K562 (cell line): Measurements from ENCODE around the gene SND1. TPM values are rescaled to one million over a fixed set of nuclear protein-coding genes. Genes with fewer than 3 reads are reported as not detected.
A peak's percentile ranks its signal among the peaks of the same experiment; 100 is the strongest.

ENCODE experiments used
- ATAC-seq: fragments of 200-7000 bp; cut with Tn5 transposase; 3 replicates; pipeline ENCODE4 v1.9.1; 2020; ENCODE audit warnings: moderate library complexity
- BruUV-seq: library from RNA; stranded (reverse); fragments of 400-500 nt; replicated peaks from 2 replicates; lab custom pipeline; 2021; lab: Mats Ljungman, UMichigan
- CTCF ChIA-PET: fragments of 300-600 bp; formaldehyde crosslinking; extraction: SDS; loops from one replicate; lab custom pipeline; 2021; ENCODE audit warnings: low intra/inter-chr PET ratio; lab: Yijun Ruan, JAX
- POLR2A ChIA-PET: fragments of 300-600, 350-650 bp; sonication (Branson Sonifier 250); formaldehyde crosslinking; extraction: SDS; loops from one replicate; lab custom pipeline; 2021; ENCODE audit warnings: antibody characterized with exemption, inconsistent platforms; lab: Yijun Ruan, JAX
- DNase-seq, 4 experiments: peaks; one replicate each; pipeline versions ENCODE4 v3.0.0 to v3.0.0-alpha.2; 2011 to 2018; ENCODE audit warnings: low spot score in 3 of 4, mixed read lengths in 3 of 4; ENCODE audit errors: extremely low read depth in 1 of 4
- FAIRE-seq: peaks from 2 replicates; lab custom pipeline; 2011; peaks lifted over from hg19 to GRCh38; lab: Jason Lieb, UNC
- H2AFZ ChIP-seq: 2 replicates; pipeline ENCODE4 v1.6.0; 2011; ENCODE audit warnings: low read depth, low read length, control low read depth, inconsistent platforms
- H3K27ac ChIP-seq: fragments of 200-600 bp; 3 replicates; pipeline ENCODE4 v1.8.0; 2011; ENCODE audit warnings: low read depth, mild to moderate bottlenecking, control low read depth, inconsistent platforms, low read length, moderate library complexity, mixed read lengths; ENCODE audit errors: extremely low read depth
- H3K27me3 ChIP-seq, 2 experiments: fragments of 300-600 bp in 1 of 2; 2 replicates in 1 of 2; 3 replicates in 1 of 2; pipeline versions ENCODE4 v1.6.0 to v1.8.0; 2011; ENCODE audit warnings: inconsistent platforms in 2 of 2, low read length in 2 of 2, mild to moderate bottlenecking in 1 of 2, mixed read lengths in 1 of 2, moderate library complexity in 1 of 2; ENCODE audit not compliant: control insufficient read depth in 2 of 2, insufficient read depth in 2 of 2
- H3K36me3 ChIP-seq: fragments of 300-600 bp; 3 replicates; pipeline ENCODE4 v1.8.0; 2011; ENCODE audit warnings: mild to moderate bottlenecking, low read length, inconsistent platforms; ENCODE audit not compliant: control insufficient read depth, insufficient read depth
- H3K4me1 ChIP-seq, 2 experiments: fragments of 200-600 bp in 1 of 2; replicated peaks in 1 of 2; 2 replicates in 1 of 2; 3 replicates in 1 of 2; pipeline versions ENCODE4 v1.5.1 to v1.8.0; 2011; ENCODE audit warnings: inconsistent platforms in 2 of 2, low read length in 2 of 2, mild to moderate bottlenecking in 1 of 2, mixed read lengths in 1 of 2, moderate library complexity in 1 of 2; ENCODE audit not compliant: control insufficient read depth in 2 of 2, insufficient read depth in 2 of 2
- H3K4me2 ChIP-seq: 2 replicates; pipeline ENCODE4 v1.6.1; 2011; ENCODE audit warnings: low read length, control low read depth, inconsistent platforms, mixed read lengths; ENCODE audit not compliant: insufficient read depth
- H3K4me3 ChIP-seq: fragments of 200-600 bp; sonication (generic), shearing (Covaris generic); 2 replicates; pipeline ENCODE4 v1.5.1; 2016; ENCODE audit warnings: control low read depth, inconsistent platforms
- H3K79me2 ChIP-seq: fragments of 200-600 bp; 3 replicates; pipeline ENCODE4 v1.8.0; 2011; ENCODE audit warnings: low read length, inconsistent platforms; ENCODE audit not compliant: control insufficient read depth, insufficient read depth
- H3K9ac ChIP-seq, 2 experiments: 2 replicates each; pipeline versions ENCODE4 v1.6.0 to v1.6.1; 2011; ENCODE audit warnings: low read depth in 2 of 2, low read length in 2 of 2, control low read depth in 1 of 2, inconsistent platforms in 1 of 2, mild to moderate bottlenecking in 1 of 2, mixed read lengths in 1 of 2; ENCODE audit not compliant: insufficient read depth in 1 of 2
- H3K9me1 ChIP-seq: one replicate; pipeline ENCODE4 v1.6.0; 2011; ENCODE audit warnings: inconsistent platforms, mild to moderate bottlenecking, low read length, moderate library complexity; ENCODE audit not compliant: control insufficient read depth, insufficient read depth
- H3K9me3 ChIP-seq: replicated peaks from 2 replicates; pipeline ENCODE4 v1.5.1; 2011; ENCODE audit warnings: low read depth, low read length, inconsistent platforms; ENCODE audit not compliant: control insufficient read depth, insufficient read depth
- H4K20me1 ChIP-seq: replicated peaks from 2 replicates; pipeline ENCODE4 v1.6.1; 2011; ENCODE audit warnings: low read length, inconsistent platforms, mixed read lengths; ENCODE audit not compliant: control insufficient read depth, insufficient read depth
- CEBPG ChIP-seq, 3 experiments: fragments of 200-800 bp in 1 of 3; sonication (Bioruptor generic) in 1 of 3; sonication (generic) in 1 of 3; formaldehyde crosslinking in 1 of 3; IDR thresholded peaks in 2 of 3; conservative IDR thresholded peaks in 1 of 3; 2 replicates each; pipeline versions ENCODE4 v1.6.1 to v1.8.0; 2016 to 2022; ENCODE audit warnings: missing compliant biosample characterization in 2 of 3, missing genetic modification characterization in 2 of 3, mild to moderate bottlenecking in 1 of 3, missing genetic modification reagents in 1 of 3
- HDAC8 ChIP-seq: fragments of 450-650 bp; IDR thresholded peaks from 2 replicates; pipeline ENCODE4 v1.6.1; 2016; ENCODE audit warnings: mild to moderate bottlenecking, missing genetic modification characterization, moderate library complexity, missing compliant biosample characterization
- SRSF3 ChIP-seq: fragments of 200-400 bp; formaldehyde crosslinking; IDR thresholded peaks from 2 replicates; pipeline ENCODE4 v1.6.1; 2016; ENCODE audit warnings: mild to moderate bottlenecking, low read length, moderate library complexity; ENCODE audit not compliant: insufficient read depth
- ZFPM2 ChIP-seq: fragments of 250-450 bp; sonication (Bioruptor Pico); IDR thresholded peaks from 2 replicates; pipeline ENCODE4 v1.5.1; 2022; ENCODE audit warnings: mild to moderate bottlenecking
- ZNF79 ChIP-seq: fragments of 250-450 bp; sonication (Bioruptor Pico); IDR thresholded peaks from 2 replicates; pipeline ENCODE4 v1.4.0; 2020; ENCODE audit warnings: low read depth, mild to moderate bottlenecking, moderate library complexity
- WGBS: fragments of 100-300 bp; shearing (Covaris generic); methylation state at CpG from one replicate; pipeline ENCODE4 v1.1.6; 2016; ENCODE audit warnings: low coverage, mixed read lengths; ENCODE audit not compliant: insufficient coverage; ENCODE audit errors: missing lambda C conversion rate; 5-methylcytosine and 5-hydroxymethylcytosine counted together
- in situ Hi-C: fragments of 300-500 bp; cut with MboI; formaldehyde crosslinking; loops from 4 replicates; pipeline ENCODE4 v1.15.0; 2018; ENCODE audit warnings: inconsistent platforms, mixed read lengths
- intact Hi-C: fragments of 100-400 bp; cut with micrococcal nuclease; formaldehyde crosslinking; loops from 2 replicates; pipeline ENCODE4 v1.14.2; 2022
- polyA plus RNA-seq, 8 experiments: library from polyadenylated mRNA; depleted of rRNA in 4 of 8; stranded (reverse) in 5 of 8; unstranded in 3 of 8; fragments of >200 nt; fragmentation: Nextera tagmentation in 2 of 8; fragmentation: Illumina TruSeq in 1 of 8; extraction: Ambion mirVana in 2 of 8; extraction: Trizol in 1 of 8; gene quantifications; 2 replicates each; pipeline versions ENCODE4 v1.2.1 to v1.2.3, GENCODE V29; 2011 to 2014; ENCODE audit warnings: inconsistent platforms in 1 of 8, missing spikeins in 1 of 8
- total RNA-seq, 7 experiments: library from RNA; depleted of rRNA in 6 of 7; stranded (reverse); fragments of >200 nt in 6 of 7; fragmentation: Illumina TruSeq in 2 of 7; extraction: Trizol in 2 of 7; gene quantifications; 2 replicates each; pipeline versions ENCODE4 v1.2.1 to v1.2.3, GENCODE V29; 2011 to 2021; ENCODE audit warnings: low replicate concordance in 1 of 7
- TF ChIP-seq, protein P1 (sequence below): fragments of 450-650 bp; formaldehyde crosslinking; IDR thresholded peaks from 2 replicates; pipeline ENCODE4 v1.4.0; 2020; ENCODE audit warnings: mild to moderate bottlenecking, moderate library complexity

Gene SND1
- total and polyA plus RNA-seq, 9 of the 15 experiments (the other 6 are each of a cell fraction or from before 2014, with no cell fraction given): 46.5 to 307 (median 191) TPM

- in situ Hi-C loops: no loop called here
- H3K36me3 ChIP-seq: peaks cover 64% of the 10 kb centered on the region
Measured at GRCh38 chr7:127683776-127684681, 32.0 kb downstream of the SND1 start.

GRCh38 chr7:127689194-127689772 is 37.3 kb downstream of the SND1 start:
- 85% methylated on average over 1 of the region's 1 CpG for WGBS
- no TSS peak for BruUV-seq
- Histone ChIP-seq H3K36me3 (peaks cover 85% of the 10 kb centered on the region), H3K27me3 (no peaks in the 10 kb centered on the region), H3K79me2 (peaks cover 78% of the 10 kb centered on the region), H3K4me2 (no peak overlapping the region), H3K27ac (no peak overlapping the region), H3K4me1 (no peaks in the 10 kb centered on the region), H3K4me3 (no peak overlapping the region), H2AFZ (no peak overlapping the region), H3K9me1 (peaks cover 3% of the 10 kb centered on the region), H4K20me1 (peaks cover 19% of the 10 kb centered on the region), H3K9me3 (no peaks in the 10 kb centered on the region), H3K9ac (no peak overlapping the region)
- ChIA-PET CTCF (interaction anchor here (0.7 kb wide), 1 partner anchor 1529 kb away, joined by 3 read pairs; no protein-coding TSS in a partner anchor), POLR2A (no interaction called here)
- intact Hi-C loops (no loop called here), in situ Hi-C loops (no loop called here)
- TF ChIP-seq CEBPG (CRISPR knock-in tag; IDR thresholded peaks at IDR 0.05): no peak
- TF ChIP-seq CEBPG (tag; conservative IDR thresholded peaks at IDR 0.05 in 1 of 2, IDR thresholded peaks at IDR 0.05 in 1 of 2): peak in 1 of 2 experiments; percentile 18; a peak in 1 of 4 replicates
- TF ChIP-seq, protein P1, sequence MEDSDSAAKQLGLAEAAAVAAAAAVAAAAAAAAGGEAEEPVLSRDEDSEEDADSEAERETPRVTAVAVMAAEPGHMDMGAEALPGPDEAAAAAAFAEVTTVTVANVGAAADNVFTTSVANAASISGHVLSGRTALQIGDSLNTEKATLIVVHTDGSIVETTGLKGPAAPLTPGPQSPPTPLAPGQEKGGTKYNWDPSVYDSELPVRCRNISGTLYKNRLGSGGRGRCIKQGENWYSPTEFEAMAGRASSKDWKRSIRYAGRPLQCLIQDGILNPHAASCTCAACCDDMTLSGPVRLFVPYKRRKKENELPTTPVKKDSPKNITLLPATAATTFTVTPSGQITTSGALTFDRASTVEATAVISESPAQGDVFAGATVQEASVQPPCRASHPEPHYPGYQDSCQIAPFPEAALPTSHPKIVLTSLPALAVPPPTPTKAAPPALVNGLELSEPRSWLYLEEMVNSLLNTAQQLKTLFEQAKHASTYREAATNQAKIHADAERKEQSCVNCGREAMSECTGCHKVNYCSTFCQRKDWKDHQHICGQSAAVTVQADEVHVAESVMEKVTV (CRISPR knock-in tag): no peak
- no peak for TF ChIP-seq ZFPM2 (CRISPR knock-in tag)
- no peak for TF ChIP-seq HDAC8 (tag)
- DNase-seq (no peak), FAIRE-seq (no peak), ATAC-seq (no peak)

More at GRCh38 chr7:127683776-127684681, 32.0 kb downstream of the SND1 start:
- FAIRE-seq (peak; percentile 35), ATAC-seq (peak; percentile 30; the same call in 1 of the 3 replicates), DNase-seq (no peak)
- WGBS: 68% methylated on average over 4 of the region's 4 CpGs
- Histone ChIP-seq H3K4me3 (no peak overlapping the region), H3K4me2 (no peak overlapping the region), H3K9me1 (peaks cover 3% of the 10 kb centered on the region), H3K27ac (no peak overlapping the region), H3K9me3 (no peaks in the 10 kb centered on the region), H3K27me3 (no peaks in the 10 kb centered on the region), H4K20me1 (peaks cover 40% of the 10 kb centered on the region), H3K79me2 (peaks cover 87% of the 10 kb centered on the region), H3K9ac (no peak overlapping the region), H2AFZ (no peak overlapping the region), H3K4me1 (no peaks in the 10 kb centered on the region)
- CTCF ChIA-PET: no interaction called here
- intact Hi-C loops: no loop called here
- no peak for TF ChIP-seq ZNF79 (CRISPR knock-in tag)
- no peak for TF ChIP-seq SRSF3
- POLR2A ChIA-PET: interaction anchor here (0.5 to 3.5 kb wide), 3 partner anchors 10 to 124 kb away, joined by 3 to 11 read pairs (median 3); no protein-coding TSS in a partner anchor
- BruUV-seq: no TSS peak
